K562 (cell line): ENCODE data around the gene DPH1.

Experiments
- COPS2 ChIP-seq: fragments of 450-650 bp; conservative IDR thresholded peaks from 2 replicates; pipeline ENCODE4 v1.6.1; 2016; ENCODE audit warnings: mild to moderate bottlenecking, moderate library complexity
- ESRRA ChIP-seq: fragments of 450-650 bp; IDR thresholded peaks from 2 replicates; pipeline ENCODE4 v1.6.1; 2014; ENCODE audit warnings: low read depth, mild to moderate bottlenecking, moderate library complexity, borderline replicate concordance
- FOXP1 ChIP-seq: sonication (generic); formaldehyde crosslinking; IDR thresholded peaks from 2 replicates; pipeline ENCODE4 v1.8.0; 2022; ENCODE audit warnings: mild to moderate bottlenecking, missing genetic modification reagents
- LEF1 ChIP-seq: fragments of 450-650 bp; IDR thresholded peaks from 2 replicates; pipeline ENCODE4 v1.6.1; 2016; ENCODE audit warnings: mild to moderate bottlenecking
- PCBP2 ChIP-seq: fragments of 200-400 bp; formaldehyde crosslinking; IDR thresholded peaks from 2 replicates; pipeline ENCODE4 v1.6.1; 2018; ENCODE audit warnings: low read length, low read depth, mild to moderate bottlenecking, moderate library complexity; ENCODE audit not compliant: poor library complexity, severe bottlenecking
- RAD21 ChIP-seq, 2 experiments: fragments of 250-450 bp in 1 of 2; fragments of 450-650 bp in 1 of 2; sonication (Bioruptor Pico) in 1 of 2; formaldehyde crosslinking in 1 of 2; IDR thresholded peaks in 1 of 2; conservative IDR thresholded peaks in 1 of 2; 2 replicates each; pipeline versions ENCODE4 v1.4.0 to v1.8.0; 2020 to 2022; ENCODE audit warnings: mild to moderate bottlenecking in 2 of 2, moderate library complexity in 1 of 2
- TF ChIP-seq, protein P1 (sequence below), 3 experiments: IDR thresholded peaks in 2 of 3; conservative IDR thresholded peaks in 1 of 3; 2 replicates each; pipeline ENCODE4 v1.5.1; 2011 to 2012; ENCODE audit warnings: low read length in 3 of 3, mild to moderate bottlenecking in 3 of 3, control low read depth in 2 of 3, improper control_type of control experiment in 1 of 3, inconsistent platforms in 1 of 3, low read depth in 1 of 3, mixed read lengths in 1 of 3, moderate library complexity in 1 of 3; ENCODE audit not compliant: insufficient read depth in 2 of 3
- TF ChIP-seq, protein P2 (sequence below), 2 experiments: fragments of 450-650 bp; formaldehyde crosslinking in 1 of 2; IDR thresholded peaks; 2 replicates each; pipeline versions ENCODE4 v1.4.0 to v1.6.1; 2014 to 2020; ENCODE audit warnings: mild to moderate bottlenecking in 2 of 2, borderline replicate concordance in 1 of 2, low read depth in 1 of 2

DNA sequence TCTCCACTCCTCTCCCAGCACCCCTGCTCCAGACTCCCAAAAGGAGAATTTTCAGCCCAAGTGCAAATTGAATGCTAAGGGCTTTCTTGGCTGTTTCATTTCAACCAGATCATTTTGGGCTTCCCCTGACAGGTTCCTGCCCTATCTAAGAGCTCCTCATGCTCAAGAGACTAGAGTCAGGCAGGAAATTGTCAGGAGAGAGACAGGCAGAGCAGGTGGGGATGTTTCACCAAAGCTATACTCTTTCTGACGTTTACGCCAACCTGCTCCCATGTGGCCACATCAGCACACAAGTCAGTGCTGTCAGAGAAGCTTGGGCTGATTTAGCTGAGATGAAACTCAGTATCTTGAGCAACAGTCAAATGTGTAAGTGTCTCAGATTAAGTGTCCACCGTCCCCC is 56.4 kb downstream of the DPH1 start:
- TF ChIP-seq COPS2: no peak
- TF ChIP-seq LEF1: no peak
- TF ChIP-seq, protein P1, sequence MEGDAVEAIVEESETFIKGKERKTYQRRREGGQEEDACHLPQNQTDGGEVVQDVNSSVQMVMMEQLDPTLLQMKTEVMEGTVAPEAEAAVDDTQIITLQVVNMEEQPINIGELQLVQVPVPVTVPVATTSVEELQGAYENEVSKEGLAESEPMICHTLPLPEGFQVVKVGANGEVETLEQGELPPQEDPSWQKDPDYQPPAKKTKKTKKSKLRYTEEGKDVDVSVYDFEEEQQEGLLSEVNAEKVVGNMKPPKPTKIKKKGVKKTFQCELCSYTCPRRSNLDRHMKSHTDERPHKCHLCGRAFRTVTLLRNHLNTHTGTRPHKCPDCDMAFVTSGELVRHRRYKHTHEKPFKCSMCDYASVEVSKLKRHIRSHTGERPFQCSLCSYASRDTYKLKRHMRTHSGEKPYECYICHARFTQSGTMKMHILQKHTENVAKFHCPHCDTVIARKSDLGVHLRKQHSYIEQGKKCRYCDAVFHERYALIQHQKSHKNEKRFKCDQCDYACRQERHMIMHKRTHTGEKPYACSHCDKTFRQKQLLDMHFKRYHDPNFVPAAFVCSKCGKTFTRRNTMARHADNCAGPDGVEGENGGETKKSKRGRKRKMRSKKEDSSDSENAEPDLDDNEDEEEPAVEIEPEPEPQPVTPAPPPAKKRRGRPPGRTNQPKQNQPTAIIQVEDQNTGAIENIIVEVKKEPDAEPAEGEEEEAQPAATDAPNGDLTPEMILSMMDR (IDR thresholded peaks at IDR 0.05 in 2 of 3, conservative IDR thresholded peaks at IDR 0.05 in 1 of 3; ENCODE audit: insufficient read depth in 2 of 3, low read depth in 1 of 3, low read length in 3 of 3): no peak
- no peak for TF ChIP-seq PCBP2
- TF ChIP-seq, protein P2, sequence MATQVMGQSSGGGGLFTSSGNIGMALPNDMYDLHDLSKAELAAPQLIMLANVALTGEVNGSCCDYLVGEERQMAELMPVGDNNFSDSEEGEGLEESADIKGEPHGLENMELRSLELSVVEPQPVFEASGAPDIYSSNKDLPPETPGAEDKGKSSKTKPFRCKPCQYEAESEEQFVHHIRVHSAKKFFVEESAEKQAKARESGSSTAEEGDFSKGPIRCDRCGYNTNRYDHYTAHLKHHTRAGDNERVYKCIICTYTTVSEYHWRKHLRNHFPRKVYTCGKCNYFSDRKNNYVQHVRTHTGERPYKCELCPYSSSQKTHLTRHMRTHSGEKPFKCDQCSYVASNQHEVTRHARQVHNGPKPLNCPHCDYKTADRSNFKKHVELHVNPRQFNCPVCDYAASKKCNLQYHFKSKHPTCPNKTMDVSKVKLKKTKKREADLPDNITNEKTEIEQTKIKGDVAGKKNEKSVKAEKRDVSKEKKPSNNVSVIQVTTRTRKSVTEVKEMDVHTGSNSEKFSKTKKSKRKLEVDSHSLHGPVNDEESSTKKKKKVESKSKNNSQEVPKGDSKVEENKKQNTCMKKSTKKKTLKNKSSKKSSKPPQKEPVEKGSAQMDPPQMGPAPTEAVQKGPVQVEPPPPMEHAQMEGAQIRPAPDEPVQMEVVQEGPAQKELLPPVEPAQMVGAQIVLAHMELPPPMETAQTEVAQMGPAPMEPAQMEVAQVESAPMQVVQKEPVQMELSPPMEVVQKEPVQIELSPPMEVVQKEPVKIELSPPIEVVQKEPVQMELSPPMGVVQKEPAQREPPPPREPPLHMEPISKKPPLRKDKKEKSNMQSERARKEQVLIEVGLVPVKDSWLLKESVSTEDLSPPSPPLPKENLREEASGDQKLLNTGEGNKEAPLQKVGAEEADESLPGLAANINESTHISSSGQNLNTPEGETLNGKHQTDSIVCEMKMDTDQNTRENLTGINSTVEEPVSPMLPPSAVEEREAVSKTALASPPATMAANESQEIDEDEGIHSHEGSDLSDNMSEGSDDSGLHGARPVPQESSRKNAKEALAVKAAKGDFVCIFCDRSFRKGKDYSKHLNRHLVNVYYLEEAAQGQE (IDR thresholded peaks at IDR 0.05; ENCODE audit: borderline replicate concordance): no peak
- TF ChIP-seq, protein P2 (CRISPR knock-in tag; IDR thresholded peaks at IDR 0.05; ENCODE audit: low read depth): no peak
- no peak for TF ChIP-seq FOXP1
- TF ChIP-seq RAD21 (CRISPR knock-in tag; conservative IDR thresholded peaks at IDR 0.05 in 1 of 2, IDR thresholded peaks at IDR 0.05 in 1 of 2): no peak
- no peak for TF ChIP-seq ESRRA
